Esophagus muscularis mucosa (tissue), 4 donors: ENCODE data around the gene ZNF76. TPM values are rescaled to one million over a fixed set of nuclear protein-coding genes. Genes with fewer than 3 reads are reported as not detected.
A peak's percentile ranks its signal among the peaks of the same experiment; 100 is the strongest.

Experiments
- DNase-seq: peaks from one replicate; pipeline ENCODE4 v3.0.0-alpha.2; 2017; ENCODE audit errors: extremely low spot score
- H3K27ac ChIP-seq, 4 donors: fragments of 200-600 bp; sonication (generic); replicated peaks in 1 of 4; 1 replicate in 3 of 4; 2 replicates in 1 of 4; pipeline ENCODE4 v1.5.1; 2016 to 2019; ENCODE audit warnings: mild to moderate bottlenecking in 1 of 4
- H3K27me3 ChIP-seq, 4 donors: fragments of 200-600 bp; sonication (generic); one replicate each; pipeline versions ENCODE4 v1.5.1 to v1.6.0; 2016 to 2019
- H3K36me3 ChIP-seq, 4 donors: fragments of 200-600 bp; sonication (generic); one replicate each; pipeline ENCODE4 v1.5.1; 2016 to 2019
- H3K4me1 ChIP-seq, 4 donors: fragments of 200-600 bp; sonication (generic); one replicate each; pipeline ENCODE4 v1.5.1; 2016 to 2019
- H3K4me3 ChIP-seq, 4 donors: fragments of 200-600 bp; sonication (generic); 1 replicate in 2 of 4; 2 replicates in 2 of 4; pipeline ENCODE4 v1.5.1; 2016 to 2019; ENCODE audit warnings: mild to moderate bottlenecking in 4 of 4, moderate library complexity in 1 of 4
- H3K9me3 ChIP-seq, 4 donors: fragments of 200-600 bp; sonication (generic); 1 replicate in 3 of 4; 2 replicates in 1 of 4; pipeline ENCODE4 v1.5.1; 2016 to 2019
- EP300 ChIP-seq: sonication (generic); formaldehyde crosslinking; IDR thresholded peaks from one replicate; pipeline ENCODE4 v1.6.1; 2017; ENCODE audit warnings: antibody characterized with exemption
- POLR2A ChIP-seq: fragments of 450-650 bp; IDR thresholded peaks from one replicate; pipeline ENCODE4 v1.6.1; 2017; ENCODE audit warnings: antibody characterized with exemption, moderate library complexity, mild to moderate bottlenecking, low read depth
- POLR2AphosphoS5 ChIP-seq, 2 donors: sonication (generic); formaldehyde crosslinking; IDR thresholded peaks; one replicate each; pipeline ENCODE4 v1.6.1; 2017; ENCODE audit warnings: antibody characterized with exemption in 2 of 2
- WGBS: methylation state at CpG from one replicate; pipeline ENCODE4 v1.1.5; 2018; 5-methylcytosine and 5-hydroxymethylcytosine counted together
- intact Hi-C: fragments of 100-400 bp; cut with DNase I; formaldehyde crosslinking; loops from one replicate; pipeline ENCODE4 v1.15.1; 2023
- total RNA-seq, 4 donors: library from RNA; depleted of rRNA; stranded (reverse); fragments of >200 nt; gene quantifications; one replicate each; pipeline versions ENCODE4 v1.1.0 to v1.2.1, GENCODE V29; 2016
- TF ChIP-seq, protein P1 (sequence below), 3 experiments: fragments of 200-600 bp in 2 of 3; fragments of 450-650 bp in 1 of 3; sonication (generic) in 2 of 3; IDR thresholded peaks; one replicate each; pipeline ENCODE4 v1.5.1; 2017 to 2019; ENCODE audit warnings: antibody characterized with exemption in 3 of 3, mild to moderate bottlenecking in 2 of 3, moderate library complexity in 1 of 3

ZNF76 gene
- total RNA-seq, 4 donors from 2014 or later = 33.2 to 47.0 (median 36.2) TPM

- no peaks in the 10 kb centered on the region for H3K9me3 ChIP-seq
- intact Hi-C loops = no loop called here
- 82% methylated on average over 8 of the region's 8 CpGs for WGBS
- H3K4me1 ChIP-seq = peaks cover 8 to 39% (median 24%) of the 10 kb centered on the region in 4 donors
- H3K36me3 ChIP-seq = peaks cover 0 to 12% (median 2%) of the 10 kb centered on the region in 4 donors
- TF ChIP-seq POLR2A (no peak), EP300 (no peak), POLR2AphosphoS5 (IDR thresholded peaks at IDR 0.05) (no peak)
- TF ChIP-seq, protein P1, sequence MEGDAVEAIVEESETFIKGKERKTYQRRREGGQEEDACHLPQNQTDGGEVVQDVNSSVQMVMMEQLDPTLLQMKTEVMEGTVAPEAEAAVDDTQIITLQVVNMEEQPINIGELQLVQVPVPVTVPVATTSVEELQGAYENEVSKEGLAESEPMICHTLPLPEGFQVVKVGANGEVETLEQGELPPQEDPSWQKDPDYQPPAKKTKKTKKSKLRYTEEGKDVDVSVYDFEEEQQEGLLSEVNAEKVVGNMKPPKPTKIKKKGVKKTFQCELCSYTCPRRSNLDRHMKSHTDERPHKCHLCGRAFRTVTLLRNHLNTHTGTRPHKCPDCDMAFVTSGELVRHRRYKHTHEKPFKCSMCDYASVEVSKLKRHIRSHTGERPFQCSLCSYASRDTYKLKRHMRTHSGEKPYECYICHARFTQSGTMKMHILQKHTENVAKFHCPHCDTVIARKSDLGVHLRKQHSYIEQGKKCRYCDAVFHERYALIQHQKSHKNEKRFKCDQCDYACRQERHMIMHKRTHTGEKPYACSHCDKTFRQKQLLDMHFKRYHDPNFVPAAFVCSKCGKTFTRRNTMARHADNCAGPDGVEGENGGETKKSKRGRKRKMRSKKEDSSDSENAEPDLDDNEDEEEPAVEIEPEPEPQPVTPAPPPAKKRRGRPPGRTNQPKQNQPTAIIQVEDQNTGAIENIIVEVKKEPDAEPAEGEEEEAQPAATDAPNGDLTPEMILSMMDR (IDR thresholded peaks at IDR 0.05) = no peak
- H3K4me3 ChIP-seq = no peak overlapping the region
- no peak for DNase-seq
- no peak overlapping the region for H3K27ac ChIP-seq
- no peaks in the 10 kb centered on the region for H3K27me3 ChIP-seq
Measured at GRCh38 chr6:35267446-35267845, 7.9 kb downstream of the ZNF76 start.

GRCh38 chr6:35267897-35268296, 8.4 kb downstream of the ZNF76 start:
- intact Hi-C loops = no loop called here
- no peak overlapping the region for H3K4me3 ChIP-seq
- H3K4me1 ChIP-seq = peaks cover 8 to 34% (median 23%) of the 10 kb centered on the region in 4 donors
- DNase-seq = no peak
- H3K36me3 ChIP-seq = peaks cover 0 to 12% (median 2%) of the 10 kb centered on the region in 4 donors
- H3K9me3 ChIP-seq = no peaks in the 10 kb centered on the region
- H3K27me3 ChIP-seq = no peaks in the 10 kb centered on the region
- no peak overlapping the region for H3K27ac ChIP-seq
- TF ChIP-seq POLR2A (no peak), EP300 (no peak), POLR2AphosphoS5 (IDR thresholded peaks at IDR 0.05) (no peak)
- TF ChIP-seq, protein P1 (IDR thresholded peaks at IDR 0.05) = no peak
- WGBS = 64% methylated on average over 2 of the region's 2 CpGs

DNA sequence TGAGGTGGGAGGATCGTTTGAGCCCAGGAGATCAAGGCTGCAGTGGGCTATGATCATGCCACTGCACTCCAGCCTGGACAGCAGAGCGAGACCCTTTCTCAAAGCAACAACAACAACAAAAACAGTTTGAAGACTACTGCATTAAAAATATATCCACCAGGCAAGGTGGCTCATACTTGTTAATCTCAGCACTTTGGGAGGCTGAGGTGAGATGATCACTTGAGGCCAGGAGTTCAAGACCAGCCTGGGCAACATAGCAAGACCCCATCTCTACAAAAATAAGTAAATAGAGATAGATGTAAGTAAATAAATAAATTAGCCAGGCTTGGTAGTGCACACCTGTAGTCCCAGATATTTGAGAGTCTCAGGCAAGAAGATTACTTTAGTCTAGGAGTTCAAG, 12.5 kb downstream of the ZNF76 start:
- no peak overlapping the region for H3K27ac ChIP-seq
- peaks cover 0 to 12% (median 2%) of the 10 kb centered on the region in 4 donors for H3K36me3 ChIP-seq
- no peaks in the 10 kb centered on the region for H3K27me3 ChIP-seq
- DNase-seq = no peak
- H3K4me3 ChIP-seq = no peak overlapping the region
- 95% methylated on average over 2 of the region's 2 CpGs for WGBS
- H3K4me1 ChIP-seq = peaks cover 23 to 34% (median 29%) of the 10 kb centered on the region in 4 donors
- intact Hi-C loops = no loop called here
- no peaks in the 10 kb centered on the region for H3K9me3 ChIP-seq
- no peak for TF ChIP-seq POLR2A
- TF ChIP-seq EP300 = no peak
- no peak for TF ChIP-seq POLR2AphosphoS5 (IDR thresholded peaks at IDR 0.05)
- TF ChIP-seq, protein P1 (IDR thresholded peaks at IDR 0.05) = no peak

DNA sequence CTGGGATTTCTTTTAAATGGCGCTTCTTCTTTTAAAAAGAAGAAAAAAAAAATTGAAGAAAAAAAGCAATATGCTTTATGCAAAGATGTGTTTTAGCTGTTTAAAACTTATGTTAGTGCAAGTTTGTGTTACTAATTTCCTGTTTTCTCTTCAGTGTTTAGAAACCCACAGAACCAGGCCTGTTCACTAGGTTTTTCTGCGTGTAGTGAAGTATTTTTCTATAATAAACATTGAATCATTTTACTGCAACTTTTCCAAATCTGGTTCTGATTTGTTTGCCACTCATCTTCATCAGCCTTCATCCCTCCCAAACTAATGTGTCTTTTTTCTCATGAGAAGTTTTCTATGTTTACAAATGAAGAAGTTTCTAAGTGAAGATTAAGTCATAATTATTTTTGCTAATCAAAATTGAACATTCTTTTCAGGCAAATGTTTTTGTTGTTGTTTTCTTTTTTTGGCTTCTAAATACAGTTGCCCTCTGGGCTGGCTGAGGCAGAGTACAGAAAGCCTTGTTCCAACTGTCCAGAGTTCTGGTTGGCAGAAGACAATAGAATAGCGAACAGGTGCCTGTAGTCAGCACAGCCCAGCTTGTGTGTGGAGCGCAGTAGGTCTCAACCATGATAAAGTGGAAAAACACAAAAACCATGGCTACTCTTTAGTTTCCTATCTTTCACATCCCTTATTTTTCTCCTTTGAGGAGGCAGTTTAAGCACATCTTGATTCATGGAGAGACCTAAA, 14.5 kb downstream of the ZNF76 start:
- Histone ChIP-seq H3K27me3 (no peaks in the 10 kb centered on the region), H3K27ac (peak overlapping the region in 1 of 4 donors; percentile 51), H3K9me3 (no peaks in the 10 kb centered on the region), H3K36me3 (peaks cover 0 to 12% (median 2%) of the 10 kb centered on the region in 4 donors), H3K4me1 (peaks cover 19 to 22% (median 20%) of the 10 kb centered on the region in 4 donors), H3K4me3 (no peak overlapping the region)
- no peak for DNase-seq
- TF ChIP-seq EP300 (no peak), POLR2A (no peak), POLR2AphosphoS5 (IDR thresholded peaks at IDR 0.05) (no peak)
- TF ChIP-seq, protein P1 (IDR thresholded peaks at IDR 0.05) = no peak
- intact Hi-C loops = no loop called here
- WGBS = 76% methylated on average over 4 of the region's 4 CpGs
